AG10803 (cell line): ENCODE results near the gene DIS3L.
A peak's percentile ranks its signal among the peaks of the same experiment; 100 is the strongest.
"Not testable (repeated sequence)": the region's sequence is repeated elsewhere in the genome, so short reads cannot be mapped to it uniquely, and the experiment has no call there.

Source experiments
- DNase-seq: peaks from one replicate; pipeline ENCODE4 v3.0.0; 2010; ENCODE audit warnings: low read depth
- H3K4me3 ChIP-seq: 2 replicates; pipeline ENCODE4 v1.5.1; 2011; ENCODE audit warnings: mild to moderate bottlenecking, low read length, control low read depth
- CTCF ChIP-seq: conservative IDR thresholded peaks from 2 replicates; pipeline ENCODE4 v1.5.1; 2011; ENCODE audit warnings: mild to moderate bottlenecking, low read length, control low read depth, inconsistent platforms

Gene DIS3L

GRCh38 chr15:66323312-66323928, 30.1 kb downstream of the DIS3L start:
- no peak for TF ChIP-seq CTCF
- no peak overlapping the region for H3K4me3 ChIP-seq
- no peak for DNase-seq

- no peak for DNase-seq
- no peak for TF ChIP-seq CTCF
- H3K4me3 ChIP-seq: no peak overlapping the region
Observed at GRCh38 chr15:66326051-66326450, 32.7 kb downstream of the DIS3L start.

GRCh38 chr15:66327736-66328135, 34.4 kb downstream of the DIS3L start:
- no peak overlapping the region for H3K4me3 ChIP-seq
- TF ChIP-seq CTCF: no peak

GRCh38 chr15:66328771-66329170, 35.4 kb downstream of the DIS3L start:
- no peak for DNase-seq
- no peak for TF ChIP-seq CTCF
- no peak overlapping the region for H3K4me3 ChIP-seq

More at GRCh38 chr15:66327736-66328135, 34.4 kb downstream of the DIS3L start:
- DNase-seq: no peak

- H3K4me3 ChIP-seq, DNase-seq: not testable (repeated sequence)
Observed at GRCh38 chr15:66348530-66348929, 55.2 kb downstream of the DIS3L start.

- H3K4me3 ChIP-seq: peak overlapping the region; percentile 92
- TF ChIP-seq CTCF: no peak
- DNase-seq: no peak
Observed at GRCh38 chr15:66356077-66356358, 62.6 kb downstream of the DIS3L start.

- TF ChIP-seq CTCF: no peak
Observed at GRCh38 chr15:66356359-66357236, 63.2 kb downstream of the DIS3L start, which contains the start of gene TIPIN. TIPIN (minus strand) TSS chr15:66356685; CDS start chr15:66352947, 3,738 bp downstream.

More at GRCh38 chr15:66356359-66357236, 63.2 kb downstream of the DIS3L start, which contains the start of gene TIPIN:
- H3K4me3 ChIP-seq: peak within 1 kb of the TSS; percentile 92
- DNase-seq: peak; percentile 95
